ENCODE measurements around the gene RMND5B. TPM values are rescaled to one million over a fixed set of nuclear protein-coding genes. Genes with fewer than 3 reads are reported as not detected.

RMND5B gene
- polyA plus RNA-seq, 3 donors, result 34.2 to 39.6 (median 36.4) TPM

DNA sequence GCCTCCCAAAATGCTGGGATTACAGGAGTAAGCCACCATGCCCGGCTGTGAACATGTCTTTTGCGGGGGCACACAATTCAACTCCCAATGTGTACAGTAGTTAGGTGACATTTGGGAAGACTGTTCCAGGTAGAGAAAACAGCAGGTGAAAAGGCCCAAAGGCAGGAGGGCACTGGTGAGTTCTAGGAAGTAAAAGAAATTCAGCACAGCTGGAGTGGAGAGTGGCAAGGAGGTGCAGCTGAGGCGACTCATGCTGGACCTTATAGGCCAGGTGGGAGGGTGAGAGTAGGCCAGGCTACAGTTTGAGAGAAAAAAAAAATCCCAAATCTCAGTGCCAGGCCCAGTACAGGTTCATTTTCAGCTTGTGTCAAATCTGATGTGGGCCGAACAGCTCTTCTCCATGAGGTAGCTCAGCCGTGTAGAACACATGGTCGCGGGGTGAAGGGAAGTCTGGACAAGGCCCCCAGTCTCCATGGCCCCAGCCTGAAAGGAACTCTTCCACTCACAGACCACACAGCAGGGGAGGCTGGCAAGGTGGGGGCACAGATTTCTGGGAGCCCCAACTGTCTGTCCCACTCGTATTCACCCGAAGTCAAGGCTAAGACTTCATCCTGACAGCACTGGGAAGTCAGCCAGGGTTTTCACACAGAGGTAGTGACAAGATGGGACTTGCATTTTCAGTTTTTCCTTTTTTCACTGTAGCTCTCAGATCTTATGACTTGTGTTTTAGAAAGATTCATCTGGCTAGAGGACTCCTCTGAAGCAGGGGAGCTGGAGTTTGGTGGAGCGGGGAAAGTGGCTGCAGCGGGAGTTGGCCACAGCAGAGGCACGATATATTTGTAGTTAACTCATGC lies 69.0 kb downstream of the RMND5B start:
- DNase-seq, result no peak

Other genes with a start within 250 kb of the RMND5B start
- under 1 TPM in 1 of 3 donors, not detected in 2; 0.12 TPM for gene PROP1, start 134.8 kb upstream of the RMND5B start, polyA plus RNA-seq (ENCODE audit: insufficient read length in 3 of 3)
- gene N4BP3, start 17.5 kb upstream of the RMND5B start, polyA plus RNA-seq (ENCODE audit: insufficient read length in 3 of 3), result 1 to 10 TPM; 4.9 to 5.6 (median 5.0) TPM
- 100 to 1,000 TPM; 110 to 131 (median 120) TPM for gene NHP2, start 22.9 kb downstream of the RMND5B start, polyA plus RNA-seq (ENCODE audit: insufficient read length in 3 of 3)
- gene GMCL2, start 56.4 kb downstream of the RMND5B start, polyA plus RNA-seq (ENCODE audit: insufficient read length in 3 of 3), result not detected
- gene HNRNPAB, start 73.5 kb downstream of the RMND5B start, polyA plus RNA-seq (ENCODE audit: insufficient read length in 3 of 3), result 100 to 1,000 TPM; 139 to 169 (median 148) TPM
- 100 to 1,000 TPM in 2 of 3 donors, 10 to 100 TPM in 1; 62.8 to 140 (median 124) TPM for gene PHYKPL, start 101.8 kb downstream of the RMND5B start, polyA plus RNA-seq (ENCODE audit: insufficient read length in 3 of 3)

All from renal pelvis (tissue), 4 donors.